Endothelial cell (in vitro differentiated cells): ENCODE data around the gene DUOX2. TPM values are rescaled to one million over a fixed set of nuclear protein-coding genes. Genes with fewer than 3 reads are reported as not detected.

Experiments
- DNase-seq: peaks from one replicate; pipeline ENCODE4 v3.0.0; 2021; ENCODE audit warnings: low spot score
- H3K27ac Mint-ChIP-seq: one replicate; pipeline ENCODE4 v1.8.0; 2021; ENCODE audit warnings: mixed read lengths, inconsistent platforms; ENCODE audit not compliant: unreplicated experiment
- H3K27me3 Mint-ChIP-seq: one replicate; pipeline ENCODE4 v1.8.0; 2021; ENCODE audit warnings: mild to moderate bottlenecking, moderate library complexity, mixed read lengths, inconsistent platforms; ENCODE audit not compliant: unreplicated experiment
- H3K36me3 Mint-ChIP-seq: one replicate; pipeline ENCODE4 v1.8.0; 2021; ENCODE audit warnings: mild to moderate bottlenecking, low read depth, mixed read lengths, inconsistent platforms; ENCODE audit not compliant: unreplicated experiment
- H3K4me1 Mint-ChIP-seq: one replicate; pipeline ENCODE4 v1.8.0; 2021; ENCODE audit warnings: mild to moderate bottlenecking, mixed read lengths, inconsistent platforms; ENCODE audit not compliant: unreplicated experiment
- H3K4me3 Mint-ChIP-seq: one replicate; pipeline ENCODE4 v1.8.0; 2021; ENCODE audit warnings: mild to moderate bottlenecking, mixed read lengths, inconsistent platforms; ENCODE audit not compliant: unreplicated experiment
- H3K9me3 Mint-ChIP-seq: one replicate; pipeline ENCODE4 v1.8.0; 2021; ENCODE audit warnings: mixed read lengths, inconsistent platforms; ENCODE audit not compliant: unreplicated experiment
- CTCF ChIP-seq: fragments of 200-600 bp; sonication (generic); IDR thresholded peaks from one replicate; pipeline ENCODE4 v1.5.0; 2021; ENCODE audit warnings: antibody characterized with exemption; ENCODE audit not compliant: unreplicated experiment
- total RNA-seq: library from RNA; stranded (reverse); fragmentation: NEBNext Ultra II Directional; extraction: Animal tissue kit (Norgen Biotek cat#: 25700); gene quantifications from one replicate; pipeline ENCODE4 v1.2.1, GENCODE V29; 2021; ENCODE audit not compliant: unreplicated experiment

Gene DUOX2
- total RNA-seq, 1 donor from 2014 or later = 1.2 TPM

- H3K4me1 Mint-ChIP-seq = peaks cover 11% of the 10 kb centered on the region
- DNase-seq = no peak
- no peaks in the 10 kb centered on the region for H3K9me3 Mint-ChIP-seq
- TF ChIP-seq CTCF = no peak
- no peak overlapping the region for H3K4me3 Mint-ChIP-seq
- H3K27me3 Mint-ChIP-seq = peaks cover 10% of the 10 kb centered on the region
- H3K27ac Mint-ChIP-seq = no peak overlapping the region
- peaks cover 5% of the 10 kb centered on the region for H3K36me3 Mint-ChIP-seq
Observed at GRCh38 chr15:45091161-45091560, 22.8 kb downstream of the DUOX2 start.

- H3K27me3 Mint-ChIP-seq = peaks cover 10% of the 10 kb centered on the region
- no peak for DNase-seq
- H3K4me3 Mint-ChIP-seq = no peak overlapping the region
- H3K36me3 Mint-ChIP-seq = peaks cover 5% of the 10 kb centered on the region
- no peak overlapping the region for H3K27ac Mint-ChIP-seq
- no peaks in the 10 kb centered on the region for H3K9me3 Mint-ChIP-seq
- peaks cover 11% of the 10 kb centered on the region for H3K4me1 Mint-ChIP-seq
- no peak for TF ChIP-seq CTCF
Observed at GRCh38 chr15:45089712-45090373, 24.1 kb downstream of the DUOX2 start.

GRCh38 chr15:45088801-45089711, 24.9 kb downstream of the DUOX2 start:
- Mint-ChIP-seq H3K9me3 (no peaks in the 10 kb centered on the region), H3K36me3 (peaks cover 5% of the 10 kb centered on the region), H3K4me1 (peaks cover 11% of the 10 kb centered on the region), H3K27me3 (peaks cover 10% of the 10 kb centered on the region), H3K4me3 (no peak overlapping the region), H3K27ac (no peak overlapping the region)
- TF ChIP-seq CTCF = no peak
- no peak for DNase-seq

GRCh38 chr15:45087513-45087912, 26.5 kb downstream of the DUOX2 start:
- DNase-seq = no peak

More at GRCh38 chr15:45087513-45087912, 26.5 kb downstream of the DUOX2 start:
- TF ChIP-seq CTCF = no peak
- no peak overlapping the region for H3K4me3 Mint-ChIP-seq
- peaks cover 11% of the 10 kb centered on the region for H3K4me1 Mint-ChIP-seq
- H3K27ac Mint-ChIP-seq = no peak overlapping the region
- H3K36me3 Mint-ChIP-seq = peaks cover under 1% of the 10 kb centered on the region
- peaks cover 6% of the 10 kb centered on the region for H3K27me3 Mint-ChIP-seq
- H3K9me3 Mint-ChIP-seq = no peaks in the 10 kb centered on the region
